H9 (cell line): Measurements from ENCODE around the gene SLC7A6. TPM values are rescaled to one million over a fixed set of nuclear protein-coding genes. Genes with fewer than 3 reads are reported as not detected.

Experiments used
- DNase-seq: peaks from one replicate; pipeline ENCODE4 v3.0.0-alpha.2; 2017
- H2AFZ ChIP-seq: one replicate; pipeline ENCODE4 v1.6.1; 2013; ENCODE audit warnings: mild to moderate bottlenecking, low read length, control low read depth, moderate library complexity
- H2AK5ac ChIP-seq: 2 replicates; pipeline ENCODE4 v1.6.1; 2013; ENCODE audit warnings: low read length, control low read depth, mixed read lengths; ENCODE audit not compliant: insufficient read length
- H2BK120ac ChIP-seq: one replicate; pipeline ENCODE4 v1.6.1; 2013; ENCODE audit warnings: low read depth, mild to moderate bottlenecking, low read length, control low read depth, inconsistent platforms; ENCODE audit not compliant: poor library complexity, severe bottlenecking
- H2BK12ac ChIP-seq: 2 replicates; pipeline ENCODE4 v1.6.1; 2013; ENCODE audit warnings: low read length, control low read depth, mixed read lengths, low read depth; ENCODE audit not compliant: insufficient read length
- H2BK15ac ChIP-seq: 2 replicates; pipeline ENCODE4 v1.6.1; 2013; ENCODE audit warnings: low read depth, low read length, control low read depth
- H2BK20ac ChIP-seq: one replicate; pipeline ENCODE4 v1.6.1; 2013; ENCODE audit warnings: low read depth, mild to moderate bottlenecking, low read length, control low read depth, inconsistent platforms; ENCODE audit not compliant: poor library complexity, severe bottlenecking
- H2BK5ac ChIP-seq: 2 replicates; pipeline ENCODE4 v1.6.1; 2013; ENCODE audit warnings: low read length, control low read depth, mixed read lengths; ENCODE audit not compliant: insufficient read length
- H3K14ac ChIP-seq: 2 replicates; pipeline ENCODE4 v1.6.1; 2013; ENCODE audit warnings: low read length, control low read depth; ENCODE audit not compliant: insufficient read depth
- H3K18ac ChIP-seq: 2 replicates; pipeline ENCODE4 v1.6.1; 2013; ENCODE audit warnings: low read depth, mild to moderate bottlenecking, mixed read lengths, low read length, control low read depth; ENCODE audit not compliant: insufficient read length
- H3K23ac ChIP-seq: 2 replicates; pipeline ENCODE4 v1.6.1; 2013; ENCODE audit warnings: low read length, control low read depth, mixed read lengths, low read depth; ENCODE audit not compliant: insufficient read length
- H3K23me2 ChIP-seq: 2 replicates; pipeline ENCODE4 v1.6.1; 2013; ENCODE audit warnings: low read depth, mild to moderate bottlenecking, mixed read lengths, low read length, control low read depth; ENCODE audit not compliant: insufficient read length, poor library complexity, severe bottlenecking
- H3K27ac ChIP-seq: 2 replicates; pipeline ENCODE4 v1.5.1; 2013; ENCODE audit warnings: low read length, control low read depth, mixed read lengths, low read depth; ENCODE audit not compliant: insufficient read length
- H3K27me3 ChIP-seq: 2 replicates; pipeline ENCODE4 v1.6.1; 2013; ENCODE audit warnings: low read length, control low read depth, inconsistent platforms; ENCODE audit not compliant: insufficient read depth
- H3K4ac ChIP-seq: 2 replicates; pipeline ENCODE4 v1.6.1; 2013; ENCODE audit warnings: low read depth, mild to moderate bottlenecking, control low read depth, inconsistent platforms, low read length, moderate library complexity
- H3K4me1 ChIP-seq: 2 replicates; pipeline ENCODE4 v1.6.1; 2013; ENCODE audit warnings: low read length, control low read depth, inconsistent platforms; ENCODE audit not compliant: insufficient read depth
- H3K4me2 ChIP-seq: 2 replicates; pipeline ENCODE4 v1.6.1; 2013; ENCODE audit warnings: low read length, control low read depth, mixed read lengths; ENCODE audit not compliant: insufficient read length, insufficient read depth
- H3K56ac ChIP-seq: 2 replicates; pipeline ENCODE4 v1.6.1; 2013; ENCODE audit warnings: low read depth, mild to moderate bottlenecking, mixed read lengths, low read length, control low read depth; ENCODE audit not compliant: insufficient read length
- H3K79me1 ChIP-seq: 2 replicates; pipeline ENCODE4 v1.6.1; 2013; ENCODE audit warnings: low read depth, mild to moderate bottlenecking, moderate library complexity, low read length, control low read depth, inconsistent platforms; ENCODE audit not compliant: insufficient read depth, poor library complexity, severe bottlenecking
- H3K79me2 ChIP-seq: 2 replicates; pipeline ENCODE4 v1.6.1; 2013; ENCODE audit warnings: low read length, control low read depth, inconsistent platforms; ENCODE audit not compliant: insufficient read depth
- H3K9ac ChIP-seq: 2 replicates; pipeline ENCODE4 v1.6.1; 2013; ENCODE audit warnings: low read length, control low read depth, mixed read lengths; ENCODE audit not compliant: insufficient read length; ENCODE audit errors: extremely low read depth
- H3K9me3 ChIP-seq: one replicate; pipeline ENCODE4 v1.6.1; 2013; ENCODE audit warnings: low read depth, low read length, inconsistent platforms; ENCODE audit not compliant: control insufficient read depth
- H3T11ph ChIP-seq: one replicate; pipeline ENCODE4 v1.6.1; 2013; ENCODE audit warnings: mild to moderate bottlenecking, low read length, control low read depth, inconsistent platforms
- H4K20me1 ChIP-seq: one replicate; pipeline ENCODE4 v1.6.1; 2013; ENCODE audit not compliant: control insufficient read depth, insufficient read length, insufficient read depth
- H4K5ac ChIP-seq: 2 replicates; pipeline ENCODE4 v1.6.1; 2013; ENCODE audit warnings: low read depth, mild to moderate bottlenecking, mixed read lengths, low read length, control low read depth; ENCODE audit not compliant: insufficient read length
- H4K8ac ChIP-seq: replicated peaks from 2 replicates; pipeline ENCODE4 v1.6.1; 2013; ENCODE audit warnings: low read length, control low read depth, mixed read lengths, low read depth; ENCODE audit not compliant: insufficient read length
- H4K91ac ChIP-seq: 2 replicates; pipeline ENCODE4 v1.6.1; 2013; ENCODE audit warnings: low read depth, mild to moderate bottlenecking, moderate library complexity, mixed read lengths, low read length, control low read depth; ENCODE audit not compliant: insufficient read length
- H3K27ac Mint-ChIP-seq, 3 experiments: 2 replicates in 2 of 3; 3 replicates in 1 of 3; pipeline ENCODE4 v1.8.0; 2020 to 2021; ENCODE audit warnings: mixed read lengths in 3 of 3, mild to moderate bottlenecking in 1 of 3, moderate library complexity in 1 of 3
- H3K27me3 Mint-ChIP-seq: 2 replicates; pipeline ENCODE4 v1.8.0; 2021; ENCODE audit warnings: low read depth, mild to moderate bottlenecking, moderate library complexity, mixed read lengths
- H3K36me3 Mint-ChIP-seq, 3 experiments: 2 replicates in 2 of 3; 3 replicates in 1 of 3; pipeline ENCODE4 v1.8.0; 2020 to 2021; ENCODE audit warnings: low read depth in 3 of 3, mixed read lengths in 3 of 3; ENCODE audit not compliant: insufficient read depth in 1 of 3
- H3K4me1 Mint-ChIP-seq, 2 experiments: 2 replicates each; pipeline ENCODE4 v1.8.0; 2020; ENCODE audit warnings: mixed read lengths in 2 of 2
- H3K4me3 Mint-ChIP-seq, 2 experiments: 2 replicates in 1 of 2; 3 replicates in 1 of 2; pipeline ENCODE4 v1.8.0; 2020 to 2021; ENCODE audit warnings: mild to moderate bottlenecking in 2 of 2, mixed read lengths in 2 of 2, moderate library complexity in 1 of 2
- H3K9me3 Mint-ChIP-seq, 2 experiments: 2 replicates in 1 of 2; 3 replicates in 1 of 2; pipeline ENCODE4 v1.8.0; 2020; ENCODE audit warnings: mild to moderate bottlenecking in 2 of 2, mixed read lengths in 2 of 2, moderate library complexity in 1 of 2
- WGBS: extraction: QIAGEN DNeasy Blood & Tissue Kit; methylation state at CpG from one replicate; pipeline ENCODE4 v1.1.7; 2013; ENCODE audit warnings: missing lambda C conversion rate, low lambda C conversion rate, mixed read lengths; ENCODE audit not compliant: insufficient read length; ENCODE audit errors: extremely low coverage; 5-methylcytosine and 5-hydroxymethylcytosine counted together
- total RNA-seq: library from RNA; stranded (reverse); gene quantifications from 2 replicates; pipeline ENCODE4 v1.2.1, GENCODE V29; 2021
- TF ChIP-seq, protein P1 (sequence below): fragments of 200-600 bp; sonication (generic); conservative IDR thresholded peaks from 3 replicates; pipeline ENCODE4 v1.8.0; 2021; ENCODE audit warnings: antibody characterized with exemption, mild to moderate bottlenecking

Gene SLC7A6
- total RNA-seq, 1 experiment from 2014 or later, result 21.1 TPM

- H3K18ac ChIP-seq, result no peak overlapping the region
- no peak overlapping the region for H3K14ac ChIP-seq
- no peak overlapping the region for H3K4ac ChIP-seq
- H2BK120ac ChIP-seq, result no peak overlapping the region
- no peak overlapping the region for H2AK5ac ChIP-seq
- no peak overlapping the region for H3T11ph ChIP-seq
- H3K36me3 Mint-ChIP-seq, result peaks cover 10 to 53% (median 46%) of the 10 kb centered on the region in 3 experiments; a peak in 6 of 7 replicates
- no peak overlapping the region for H4K91ac ChIP-seq
- no peak overlapping the region for H4K8ac ChIP-seq
- DNase-seq, result no peak
- H3K79me1 ChIP-seq, result no peaks in the 10 kb centered on the region
- no peaks in the 10 kb centered on the region; the same call in 1 of the 2 replicates for H3K4me1 ChIP-seq
- H2BK15ac ChIP-seq, result no peak overlapping the region
- no peaks in the 10 kb centered on the region for H4K20me1 ChIP-seq
- H3K23me2 ChIP-seq, result peaks cover 8% of the 10 kb centered on the region
- H3K56ac ChIP-seq, result no peak overlapping the region
- H3K23ac ChIP-seq, result no peak overlapping the region
- no peak overlapping the region for H2BK5ac ChIP-seq
- H3K9me3 Mint-ChIP-seq, result no peaks in the 10 kb centered on the region
- WGBS, result no CpG with 5 or more reads among the region's 9 CpGs
- H3K27me3 Mint-ChIP-seq, result no peaks in the 10 kb centered on the region
- H3K9ac ChIP-seq, result no peak overlapping the region
- H3K4me3 Mint-ChIP-seq, result no peak overlapping the region
- H3K4me1 Mint-ChIP-seq, result peaks cover 16 to 19% of the 10 kb centered on the region in 2 experiments
- H3K27ac Mint-ChIP-seq, result no peak overlapping the region
- H3K4me2 ChIP-seq, result no peak overlapping the region
- no peak overlapping the region for H4K5ac ChIP-seq
- H3K79me2 ChIP-seq, result no peaks in the 10 kb centered on the region; the same call in 1 of the 2 replicates
- H3K9me3 ChIP-seq, result no peaks in the 10 kb centered on the region
- no peak overlapping the region for H2BK12ac ChIP-seq
- H3K27ac ChIP-seq, result no peak overlapping the region
- no peaks in the 10 kb centered on the region for H3K27me3 ChIP-seq
- TF ChIP-seq, protein P1, sequence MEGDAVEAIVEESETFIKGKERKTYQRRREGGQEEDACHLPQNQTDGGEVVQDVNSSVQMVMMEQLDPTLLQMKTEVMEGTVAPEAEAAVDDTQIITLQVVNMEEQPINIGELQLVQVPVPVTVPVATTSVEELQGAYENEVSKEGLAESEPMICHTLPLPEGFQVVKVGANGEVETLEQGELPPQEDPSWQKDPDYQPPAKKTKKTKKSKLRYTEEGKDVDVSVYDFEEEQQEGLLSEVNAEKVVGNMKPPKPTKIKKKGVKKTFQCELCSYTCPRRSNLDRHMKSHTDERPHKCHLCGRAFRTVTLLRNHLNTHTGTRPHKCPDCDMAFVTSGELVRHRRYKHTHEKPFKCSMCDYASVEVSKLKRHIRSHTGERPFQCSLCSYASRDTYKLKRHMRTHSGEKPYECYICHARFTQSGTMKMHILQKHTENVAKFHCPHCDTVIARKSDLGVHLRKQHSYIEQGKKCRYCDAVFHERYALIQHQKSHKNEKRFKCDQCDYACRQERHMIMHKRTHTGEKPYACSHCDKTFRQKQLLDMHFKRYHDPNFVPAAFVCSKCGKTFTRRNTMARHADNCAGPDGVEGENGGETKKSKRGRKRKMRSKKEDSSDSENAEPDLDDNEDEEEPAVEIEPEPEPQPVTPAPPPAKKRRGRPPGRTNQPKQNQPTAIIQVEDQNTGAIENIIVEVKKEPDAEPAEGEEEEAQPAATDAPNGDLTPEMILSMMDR, result no peak
- no peak overlapping the region for H2BK20ac ChIP-seq
- no peak overlapping the region for H2AFZ ChIP-seq
Observed at GRCh38 chr16:68230176-68230571, 34.2 kb upstream of the SLC7A6 start.
